GM13977 (cell line): ENCODE data around the gene BUD31.
"Not testable (repeated sequence)": the region's sequence is repeated elsewhere in the genome, so short reads cannot be mapped to it uniquely, and the experiment has no call there.

Source experiments
- DNase-seq: peaks from one replicate; pipeline ENCODE4 v3.0.0; 2012; ENCODE audit warnings: low spot score
- in situ Hi-C: fragments of 300-500 bp; cut with MboI; formaldehyde crosslinking; loops from one replicate; pipeline ENCODE4 v1.12.0; 2022; ENCODE audit warnings: low sequenced_read_pairs, low pct_unique_long_range_greater_than_20kb, mixed read lengths, inconsistent platforms; ENCODE audit not compliant: unreplicated experiment
- TF ChIP-seq, protein P1 (sequence below): IDR thresholded peaks from 2 replicates; pipeline ENCODE4 v1.5.1; 2012; ENCODE audit warnings: mild to moderate bottlenecking, control low read depth; ENCODE audit not compliant: insufficient read depth; ENCODE audit errors: extremely low read depth, missing control alignments

BUD31 gene

DNA sequence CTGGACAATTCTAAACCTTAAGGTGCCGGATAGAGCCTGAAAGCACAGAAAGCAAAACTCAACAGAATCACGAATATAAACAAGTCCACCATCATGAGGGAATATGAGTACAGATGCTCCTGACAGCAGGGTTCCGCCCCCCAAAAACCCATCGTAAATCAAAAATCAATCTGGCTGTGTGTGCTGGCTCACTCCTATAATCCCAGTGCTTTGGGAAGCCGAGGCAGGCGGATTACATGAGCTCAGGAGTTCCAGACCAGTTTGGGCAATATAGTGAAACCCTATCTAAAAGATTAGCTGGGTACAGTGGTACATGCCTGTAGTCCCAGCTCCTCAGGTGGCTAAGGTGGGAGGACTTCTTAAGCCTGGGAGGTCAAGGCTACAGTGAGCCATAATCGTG, 12.2 kb downstream of the BUD31 start:
- in situ Hi-C loops: no loop called here
- no peak for DNase-seq
- TF ChIP-seq, protein P1, sequence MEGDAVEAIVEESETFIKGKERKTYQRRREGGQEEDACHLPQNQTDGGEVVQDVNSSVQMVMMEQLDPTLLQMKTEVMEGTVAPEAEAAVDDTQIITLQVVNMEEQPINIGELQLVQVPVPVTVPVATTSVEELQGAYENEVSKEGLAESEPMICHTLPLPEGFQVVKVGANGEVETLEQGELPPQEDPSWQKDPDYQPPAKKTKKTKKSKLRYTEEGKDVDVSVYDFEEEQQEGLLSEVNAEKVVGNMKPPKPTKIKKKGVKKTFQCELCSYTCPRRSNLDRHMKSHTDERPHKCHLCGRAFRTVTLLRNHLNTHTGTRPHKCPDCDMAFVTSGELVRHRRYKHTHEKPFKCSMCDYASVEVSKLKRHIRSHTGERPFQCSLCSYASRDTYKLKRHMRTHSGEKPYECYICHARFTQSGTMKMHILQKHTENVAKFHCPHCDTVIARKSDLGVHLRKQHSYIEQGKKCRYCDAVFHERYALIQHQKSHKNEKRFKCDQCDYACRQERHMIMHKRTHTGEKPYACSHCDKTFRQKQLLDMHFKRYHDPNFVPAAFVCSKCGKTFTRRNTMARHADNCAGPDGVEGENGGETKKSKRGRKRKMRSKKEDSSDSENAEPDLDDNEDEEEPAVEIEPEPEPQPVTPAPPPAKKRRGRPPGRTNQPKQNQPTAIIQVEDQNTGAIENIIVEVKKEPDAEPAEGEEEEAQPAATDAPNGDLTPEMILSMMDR: no peak

- DNase-seq: no peak
- TF ChIP-seq, protein P1: no peak
- in situ Hi-C loops: no loop called here
Observed at GRCh38 chr7:99422186-99422585, 13.4 kb downstream of the BUD31 start.

GRCh38 chr7:99422625-99423024, 13.9 kb downstream of the BUD31 start:
- TF ChIP-seq, protein P1: no peak
- in situ Hi-C loops: no loop called here
- no peak for DNase-seq

DNA sequence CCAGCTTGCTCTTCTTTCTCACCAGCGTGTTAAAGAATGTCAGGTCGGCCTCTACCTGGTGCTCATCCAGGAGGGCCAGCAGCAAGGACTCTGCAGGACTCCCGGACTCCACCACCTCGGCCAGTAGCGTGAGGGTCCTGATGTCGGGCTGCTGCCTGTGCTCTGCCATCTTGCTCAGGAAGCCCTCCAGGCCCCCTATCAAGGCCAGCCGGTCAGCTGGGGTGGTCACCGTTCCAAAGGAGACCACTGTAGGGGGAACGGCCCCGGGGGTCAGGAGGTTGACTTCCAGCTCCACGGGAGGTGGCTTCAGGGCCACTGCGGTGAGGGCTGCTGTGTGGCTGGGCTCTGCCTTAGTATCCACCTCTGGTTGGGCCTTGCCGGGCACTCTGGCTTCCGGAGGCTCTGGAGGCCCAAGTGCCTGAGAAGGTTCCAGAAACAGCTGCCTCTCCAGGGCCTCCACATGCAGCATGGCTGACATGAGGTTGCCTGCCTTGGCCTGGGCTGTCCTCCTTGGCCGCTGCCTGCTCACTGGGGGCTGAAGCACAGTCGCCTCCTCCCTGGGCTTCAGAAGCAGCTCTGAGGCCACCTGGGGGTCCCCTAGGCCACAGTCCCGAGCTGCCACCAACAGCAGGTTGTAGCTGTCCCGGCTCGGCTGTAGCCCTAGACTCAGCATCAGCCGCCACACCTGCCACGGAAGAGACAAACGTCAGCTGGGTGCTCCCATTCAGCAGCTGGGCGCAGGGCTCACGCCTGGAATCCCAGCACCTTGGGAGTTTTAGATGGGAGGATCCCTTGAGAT, 16.4 kb downstream of the BUD31 start:
- in situ Hi-C loops: no loop called here
- DNase-seq: no peak
- TF ChIP-seq, protein P1: no peak

DNA sequence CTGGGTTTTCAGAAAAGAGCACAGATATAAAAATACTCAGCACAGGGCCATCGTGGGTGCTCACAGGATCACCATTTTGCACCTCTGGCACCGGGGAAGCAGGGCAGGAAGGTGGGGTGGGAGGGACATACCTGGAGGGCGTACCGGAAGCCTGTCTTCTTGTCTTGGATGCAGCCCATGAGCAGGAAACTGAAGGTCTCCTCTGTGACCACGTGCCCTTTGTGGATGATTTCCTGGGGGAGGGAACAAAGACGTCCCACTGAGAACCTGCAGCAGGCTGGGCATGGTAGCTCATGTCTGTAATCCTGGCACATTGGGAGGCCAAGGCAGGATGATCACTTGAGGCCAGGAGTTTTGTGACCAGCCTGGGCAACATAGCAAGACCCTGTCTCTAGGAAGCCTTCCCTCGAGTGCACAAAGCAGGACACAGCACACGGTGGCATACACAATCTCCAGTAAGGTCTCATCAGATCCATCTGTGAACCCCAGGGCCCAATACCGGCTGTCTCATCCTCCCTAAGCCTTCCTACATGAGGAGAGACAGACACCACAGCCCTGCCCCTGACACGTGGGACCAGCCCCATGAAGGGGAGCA, 20.3 kb downstream of the BUD31 start:
- no peak for DNase-seq
- in situ Hi-C loops: no loop called here
- TF ChIP-seq, protein P1: no peak

- in situ Hi-C loops: no loop called here
- TF ChIP-seq, protein P1: no peak
- no peak for DNase-seq
Observed at GRCh38 chr7:99429756-99430155, 21.0 kb downstream of the BUD31 start.

- in situ Hi-C loops, DNase-seq: not testable (repeated sequence)
Observed at GRCh38 chr7:99431756-99432540, 23.2 kb downstream of the BUD31 start.
